HS-5 (cell line): ENCODE results near the gene C16orf95.

Experiments
- DNase-seq: peaks from one replicate; pipeline ENCODE4 v3.0.0-alpha.2; 2012; ENCODE audit warnings: low read depth

Gene C16orf95

DNA sequence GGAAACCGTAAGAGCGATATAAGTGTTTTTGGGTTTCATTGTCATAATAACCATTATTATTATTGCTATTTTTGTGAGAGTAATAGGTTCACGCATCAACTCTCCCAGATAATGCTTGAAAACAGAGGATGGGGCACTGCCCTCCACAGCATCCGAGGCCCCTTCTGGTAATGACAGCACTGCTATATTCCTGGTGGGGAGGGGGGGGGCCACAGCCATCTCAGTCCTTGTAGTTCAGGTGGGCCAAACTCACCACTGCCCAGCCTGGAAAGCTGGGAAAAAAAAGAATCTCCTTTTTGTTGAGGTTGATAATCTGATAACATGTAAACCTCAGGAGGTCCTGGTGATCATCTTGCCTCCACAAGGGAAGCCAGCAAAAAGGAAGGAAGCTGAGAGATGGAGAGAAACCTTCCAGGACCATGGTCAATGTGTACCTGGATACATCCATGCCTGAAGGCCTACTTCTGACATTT lies 706 bp downstream of the C16orf95 start:
- no peak for DNase-seq

DNA sequence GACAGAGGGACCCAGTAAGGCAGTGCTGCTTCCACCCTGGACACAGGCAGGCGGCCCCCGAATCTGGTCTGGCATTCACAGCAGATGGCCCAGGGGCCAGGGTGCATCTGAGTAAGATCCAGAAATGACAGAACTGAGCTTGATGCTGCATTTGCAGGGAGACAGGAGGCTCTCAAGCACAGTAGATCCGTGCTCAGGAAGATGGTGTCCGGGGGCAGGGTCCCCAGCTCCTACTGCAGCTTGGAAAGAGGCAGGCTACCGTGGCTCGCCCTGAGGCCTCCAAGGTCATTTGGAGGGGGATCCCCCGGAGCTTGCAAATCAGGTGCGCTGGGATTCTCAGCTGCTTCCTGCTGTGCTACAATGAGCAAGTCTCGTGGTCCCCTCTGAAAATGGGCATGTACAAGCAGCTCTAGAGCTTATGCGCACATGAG lies 2.2 kb downstream of the C16orf95 start:
- no peak for DNase-seq

DNA sequence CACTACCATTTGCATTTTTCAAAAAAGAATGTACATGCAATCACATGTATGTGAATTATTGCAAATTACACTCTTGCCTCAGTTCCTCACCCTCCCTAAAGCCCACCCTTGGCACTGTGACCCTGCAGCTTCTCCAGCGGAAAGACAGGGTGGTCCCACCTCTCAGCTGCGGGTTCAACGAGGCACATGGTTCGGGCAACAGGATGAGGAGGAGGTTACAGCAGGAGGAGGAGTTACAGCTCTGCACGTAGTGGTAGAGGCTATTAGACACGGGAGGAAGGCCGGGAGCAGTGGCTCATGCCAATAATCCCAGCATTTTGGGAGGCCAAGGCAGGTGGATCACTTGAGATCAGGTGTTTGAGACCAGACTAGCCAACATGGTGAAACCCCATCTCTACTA lies 5.2 kb downstream of the C16orf95 start:
- DNase-seq = no peak

DNA sequence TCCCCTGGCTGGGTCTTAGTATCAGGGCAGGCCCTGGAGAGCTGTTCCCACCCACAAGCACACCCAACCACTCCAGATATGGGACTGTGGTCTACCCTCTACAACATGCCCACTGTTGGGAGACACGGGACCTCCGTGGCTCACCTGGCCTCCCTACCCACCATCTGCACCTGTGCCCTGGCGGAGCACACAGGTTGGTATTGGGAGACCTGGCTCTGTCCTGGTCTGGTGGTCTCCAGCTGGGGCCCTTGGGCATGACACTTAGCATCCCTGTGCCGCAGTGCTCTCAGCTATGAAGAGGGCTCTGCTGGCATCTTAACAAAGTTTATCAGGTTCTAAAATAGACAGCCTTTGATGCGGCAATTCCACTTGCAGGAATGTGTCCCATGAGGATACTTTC lies 5.8 kb downstream of the C16orf95 start:
- DNase-seq = no peak

DNA sequence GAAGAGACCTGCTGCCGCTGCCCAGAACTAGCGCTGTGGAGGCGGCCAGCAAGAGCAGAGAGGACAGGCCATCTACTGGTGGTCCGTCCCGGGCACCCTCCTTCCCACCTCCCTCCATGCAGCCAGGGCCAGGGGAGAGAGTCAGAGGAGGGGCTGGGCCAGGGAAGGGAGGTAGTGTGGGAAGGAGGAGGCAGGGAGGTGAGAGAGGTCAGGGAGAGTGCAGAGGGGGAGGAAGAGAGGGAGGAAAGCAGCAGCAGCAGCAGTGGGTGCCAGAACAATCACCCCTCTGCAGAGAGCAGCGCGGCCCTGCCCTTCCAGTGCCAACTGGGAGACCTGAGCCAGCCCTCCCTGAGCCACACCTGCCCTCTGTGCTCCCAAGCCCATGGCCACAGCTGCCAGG lies 6.6 kb downstream of the C16orf95 start:
- no peak for DNase-seq

DNA sequence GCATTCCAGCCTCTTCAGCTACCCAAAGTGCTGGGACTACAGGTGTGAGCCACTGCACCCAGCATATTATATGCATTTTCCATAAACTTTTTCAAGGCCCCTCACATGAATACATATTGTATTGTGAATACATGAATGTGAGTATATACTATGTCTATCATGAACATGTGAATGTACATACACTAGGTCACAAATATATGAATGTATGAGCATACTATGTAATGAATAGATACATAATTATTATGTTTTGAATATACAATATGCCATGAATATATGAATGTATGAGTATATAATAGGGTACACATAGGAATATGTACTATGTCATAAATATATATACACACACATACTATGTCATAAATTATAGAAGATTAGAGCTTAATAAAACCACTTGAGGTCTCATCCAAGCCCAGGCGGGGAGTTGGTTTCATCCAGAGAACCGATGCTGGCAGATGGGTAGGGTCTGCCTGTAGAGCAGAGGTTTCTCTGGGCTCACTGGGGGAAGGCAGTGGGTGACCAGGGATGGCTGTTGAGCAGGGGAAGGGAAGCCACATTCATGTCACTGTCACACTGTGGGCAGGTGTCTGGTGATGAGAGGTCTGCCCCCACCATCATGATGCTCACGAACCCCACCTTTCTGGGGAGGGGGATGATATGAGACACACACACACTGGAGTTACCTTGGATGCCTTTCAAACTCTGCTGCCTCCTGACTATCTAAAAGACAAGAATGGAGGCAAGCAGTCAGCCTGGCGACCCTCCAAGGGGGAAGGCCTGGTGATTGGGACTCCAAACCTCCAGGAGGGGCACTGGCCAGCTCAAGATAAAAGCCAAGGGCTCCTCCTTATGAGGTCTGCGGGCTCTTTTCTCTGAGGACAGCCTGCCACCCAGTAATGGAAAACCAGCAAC lies 7.3 kb downstream of the C16orf95 start:
- DNase-seq = no peak

DNA sequence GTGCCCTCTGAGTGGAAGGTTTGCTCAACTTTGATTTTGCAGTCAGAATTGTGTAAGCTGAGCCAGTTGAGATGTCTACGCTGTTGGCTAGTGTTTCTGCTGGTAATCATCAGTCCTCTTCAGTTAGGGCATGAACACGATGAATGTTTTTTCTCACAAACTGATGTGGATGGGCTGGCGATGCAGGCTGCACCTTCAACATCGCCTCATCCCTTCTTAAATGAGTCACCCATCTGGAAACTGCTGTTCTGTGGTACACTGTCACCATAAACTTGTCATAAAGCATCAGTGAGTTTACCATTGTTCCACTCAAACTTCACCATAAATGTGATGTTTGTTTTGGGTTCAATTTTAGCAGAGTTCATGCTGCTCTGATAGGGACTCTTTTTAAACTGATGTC lies 8.4 kb downstream of the C16orf95 start:
- DNase-seq = no peak

DNA sequence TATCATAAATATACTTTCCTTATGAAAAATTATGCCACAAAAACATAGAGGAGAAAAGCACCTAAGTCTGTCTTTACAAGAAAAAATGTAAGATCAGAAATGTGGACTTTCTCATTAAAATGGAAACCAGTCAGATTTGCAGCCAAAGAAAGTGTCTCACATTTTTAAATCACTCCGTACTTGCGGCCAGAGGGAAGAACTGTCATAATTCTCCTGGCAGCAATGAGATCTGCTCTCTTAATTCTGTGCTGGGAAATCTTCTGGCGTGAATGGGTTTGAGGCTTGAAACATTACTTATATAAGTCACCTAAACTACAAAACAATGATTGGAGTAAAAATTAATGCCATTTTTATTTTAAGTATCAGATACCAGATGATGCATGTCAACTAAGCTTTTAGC lies 10.7 kb downstream of the C16orf95 start:
- DNase-seq = no peak

DNA sequence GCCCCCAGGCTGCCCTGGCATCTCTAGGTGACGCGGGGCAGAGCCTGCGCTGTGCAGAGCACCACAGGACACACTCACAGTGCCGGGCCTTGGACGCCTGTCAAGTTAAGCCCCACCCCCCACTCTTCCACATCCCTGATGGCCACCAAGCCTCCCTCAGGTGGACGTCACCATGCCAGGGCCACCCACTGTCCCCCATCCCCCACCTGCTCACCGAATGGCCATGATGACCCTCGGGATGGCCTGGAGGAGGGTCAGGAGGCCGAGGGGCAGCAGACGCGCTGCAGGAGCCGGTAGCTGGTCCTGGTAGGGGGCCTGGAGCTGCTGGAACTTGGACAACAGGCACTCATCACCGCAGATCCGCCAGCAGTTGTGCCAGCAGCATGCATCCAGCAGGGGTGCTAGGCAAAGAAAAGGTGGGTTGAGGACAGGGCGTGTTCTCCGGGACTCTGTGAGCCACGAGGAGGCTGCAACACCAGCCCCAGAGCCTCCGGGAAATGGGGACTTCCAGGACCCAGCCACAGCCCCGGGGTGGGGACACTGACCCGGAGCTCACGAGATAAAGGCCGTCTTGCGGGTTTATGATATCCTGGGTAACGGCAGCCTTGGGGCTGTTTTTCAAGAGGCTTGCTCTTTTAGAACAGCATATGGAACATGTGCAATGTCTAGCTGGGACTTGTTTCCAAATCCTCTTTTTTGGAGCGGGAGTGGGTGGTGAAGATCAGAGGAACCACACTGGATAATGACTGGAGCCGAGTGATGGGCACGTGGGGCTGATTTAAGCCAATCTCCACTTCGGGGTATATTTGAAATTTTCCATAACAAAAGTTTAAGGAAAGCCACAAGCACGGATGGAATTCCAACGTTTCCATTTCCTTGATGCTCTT lies 11.4 kb downstream of the C16orf95 start:
- DNase-seq = no peak

DNA sequence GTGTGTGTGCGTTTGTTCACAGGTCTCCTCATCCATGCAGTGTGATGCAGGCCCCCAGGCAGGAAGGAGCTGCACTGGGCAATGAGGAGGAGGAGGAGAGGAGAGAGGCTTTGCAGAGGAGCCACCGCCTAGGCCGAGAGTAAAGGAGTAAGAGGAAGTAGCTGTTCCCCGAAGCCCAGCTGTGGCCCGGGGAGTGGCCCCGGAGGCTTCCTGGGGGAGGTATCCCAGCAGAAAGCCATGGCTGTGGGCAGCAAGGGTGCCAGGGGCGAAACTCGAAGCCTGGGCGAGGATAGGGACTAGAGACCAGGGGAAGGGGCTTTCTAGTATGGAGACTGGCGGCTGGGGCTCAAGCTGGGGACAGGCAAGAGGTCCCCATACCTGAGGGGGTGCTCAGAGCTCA lies 12.2 kb downstream of the C16orf95 start:
- DNase-seq = no peak

DNA sequence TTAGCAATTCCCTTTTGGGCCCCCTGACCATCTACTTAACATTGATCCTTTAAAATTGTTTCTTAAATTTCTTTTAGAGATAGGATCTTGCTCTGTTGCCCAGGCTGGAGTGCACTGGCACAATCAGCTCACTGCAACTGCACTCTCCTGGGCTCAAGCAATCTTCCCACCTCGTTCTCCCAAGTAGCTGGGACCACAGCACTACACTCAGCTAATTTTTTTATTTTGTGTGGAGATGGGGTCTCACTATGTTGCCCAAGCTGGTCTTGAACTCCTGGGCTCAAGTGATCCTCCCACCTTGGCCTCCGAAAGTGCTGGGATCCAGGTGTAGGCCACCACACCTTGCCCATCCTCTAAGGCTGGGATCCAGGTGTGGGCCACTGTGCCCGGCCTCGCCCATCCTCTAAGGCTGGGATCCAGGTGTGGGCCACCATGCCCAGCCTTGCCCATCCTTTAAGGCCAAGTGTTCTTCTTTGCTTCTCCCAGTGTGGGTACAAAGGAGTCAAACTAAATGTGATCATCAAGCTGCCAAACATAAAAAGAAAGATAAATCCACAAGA lies 13.2 kb downstream of the C16orf95 start:
- DNase-seq = no peak

DNA sequence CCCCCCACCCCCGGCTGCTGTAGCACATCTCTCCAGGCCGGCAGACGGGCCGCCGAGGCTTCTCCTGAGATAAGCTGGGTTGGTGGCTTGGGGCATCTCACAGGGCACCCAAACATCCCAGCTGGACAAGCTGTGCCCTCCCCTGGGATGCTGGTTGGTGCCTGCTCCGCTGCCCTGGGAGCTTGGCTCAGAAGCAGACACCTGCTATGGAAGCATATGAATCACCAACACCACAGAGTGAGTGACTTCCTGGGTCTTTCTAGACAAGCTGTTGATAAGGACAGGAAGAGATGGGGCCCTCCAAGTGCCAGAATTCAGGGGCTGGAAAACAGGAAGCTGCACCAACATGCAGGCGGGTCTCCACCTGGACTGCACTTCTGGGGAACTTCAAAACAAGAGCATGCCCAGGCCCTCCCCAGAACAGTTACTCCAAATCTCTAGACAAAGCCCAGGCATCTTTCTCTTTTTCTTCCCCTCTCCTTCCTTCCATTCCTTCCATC lies 13.7 kb downstream of the C16orf95 start:
- no peak for DNase-seq

DNA sequence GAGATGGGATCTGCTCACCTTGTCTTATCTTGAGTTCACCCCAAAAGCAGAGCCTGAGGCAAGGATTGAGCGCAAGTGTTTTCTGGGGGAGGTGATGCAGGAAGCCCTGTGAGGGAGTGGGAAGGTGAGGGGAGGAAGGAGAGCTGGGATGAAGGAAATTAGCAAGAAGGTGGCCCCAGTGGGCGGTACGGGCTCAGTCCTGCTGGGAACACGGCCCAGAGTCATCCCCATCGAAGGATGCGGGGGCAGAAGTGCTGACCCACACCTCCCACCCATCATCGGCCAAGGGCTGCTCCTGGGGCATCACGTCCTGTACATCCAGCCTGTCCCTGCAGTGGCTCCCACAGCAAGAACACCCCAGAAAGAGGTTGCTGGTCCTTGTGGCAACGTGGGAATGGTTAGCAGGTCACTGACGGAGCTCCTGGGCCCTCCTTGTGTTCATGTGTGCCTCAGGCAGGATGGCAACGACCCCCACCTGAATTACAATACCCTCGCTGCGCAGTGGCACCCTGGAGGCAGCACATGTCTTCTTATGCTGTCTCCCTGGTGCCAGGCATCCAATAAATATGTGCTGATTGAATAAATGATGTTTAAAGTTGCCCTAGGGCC lies 18.2 kb downstream of the C16orf95 start:
- no peak for DNase-seq

DNA sequence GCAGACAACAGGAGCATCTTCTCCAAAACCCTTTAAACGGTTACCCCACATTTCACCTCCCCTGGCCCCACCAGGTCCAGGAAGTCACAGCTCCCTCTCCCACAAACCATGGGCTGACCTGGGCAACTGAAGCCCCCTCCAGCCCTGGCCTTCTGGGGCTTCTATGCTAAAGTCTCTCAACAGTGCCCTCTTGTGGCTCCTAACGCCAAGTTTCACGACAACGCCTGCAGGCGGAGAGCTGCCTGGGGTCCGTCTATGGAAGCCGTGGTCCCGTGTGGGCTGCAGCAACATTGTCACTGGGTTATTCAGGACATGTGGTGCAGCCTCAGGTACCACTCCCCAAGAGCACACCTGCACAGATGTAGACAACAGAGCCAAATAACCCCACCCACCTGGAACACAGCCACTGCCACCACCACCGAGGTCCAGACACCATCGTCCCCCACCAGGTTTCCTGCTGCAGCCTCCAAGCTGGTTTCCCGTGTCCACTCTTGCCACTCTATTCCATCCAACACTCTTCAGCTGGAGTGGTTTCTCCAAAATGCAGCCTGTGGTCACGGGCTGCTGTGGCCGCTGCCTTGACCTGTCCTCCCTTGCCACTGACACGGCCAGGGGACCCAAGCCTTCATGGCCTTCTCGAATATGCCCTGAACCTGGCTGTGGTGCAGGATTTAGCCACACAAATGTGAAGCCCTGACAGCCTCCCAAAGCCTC lies 19.1 kb downstream of the C16orf95 start:
- DNase-seq = no peak

DNA sequence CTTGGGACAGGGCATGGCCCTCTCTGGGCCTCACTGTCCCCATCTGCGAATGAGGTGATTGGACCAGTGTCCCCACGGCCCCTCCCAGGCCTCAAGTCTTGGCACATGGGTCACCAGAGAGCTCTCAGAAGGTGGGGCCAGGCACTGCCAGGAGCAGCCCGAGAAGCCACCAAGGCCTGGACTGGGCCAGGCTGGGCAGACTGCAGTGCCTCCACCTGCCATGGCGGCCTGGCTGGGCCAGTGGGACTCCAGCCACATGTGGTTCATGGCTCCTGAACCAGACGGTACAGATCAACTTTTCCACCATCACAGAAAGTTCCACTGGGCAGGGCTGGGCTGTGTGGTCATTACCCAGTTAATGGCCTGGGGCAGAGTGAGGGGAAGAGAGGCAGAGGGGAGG lies 19.8 kb downstream of the C16orf95 start:
- DNase-seq = no peak

DNA sequence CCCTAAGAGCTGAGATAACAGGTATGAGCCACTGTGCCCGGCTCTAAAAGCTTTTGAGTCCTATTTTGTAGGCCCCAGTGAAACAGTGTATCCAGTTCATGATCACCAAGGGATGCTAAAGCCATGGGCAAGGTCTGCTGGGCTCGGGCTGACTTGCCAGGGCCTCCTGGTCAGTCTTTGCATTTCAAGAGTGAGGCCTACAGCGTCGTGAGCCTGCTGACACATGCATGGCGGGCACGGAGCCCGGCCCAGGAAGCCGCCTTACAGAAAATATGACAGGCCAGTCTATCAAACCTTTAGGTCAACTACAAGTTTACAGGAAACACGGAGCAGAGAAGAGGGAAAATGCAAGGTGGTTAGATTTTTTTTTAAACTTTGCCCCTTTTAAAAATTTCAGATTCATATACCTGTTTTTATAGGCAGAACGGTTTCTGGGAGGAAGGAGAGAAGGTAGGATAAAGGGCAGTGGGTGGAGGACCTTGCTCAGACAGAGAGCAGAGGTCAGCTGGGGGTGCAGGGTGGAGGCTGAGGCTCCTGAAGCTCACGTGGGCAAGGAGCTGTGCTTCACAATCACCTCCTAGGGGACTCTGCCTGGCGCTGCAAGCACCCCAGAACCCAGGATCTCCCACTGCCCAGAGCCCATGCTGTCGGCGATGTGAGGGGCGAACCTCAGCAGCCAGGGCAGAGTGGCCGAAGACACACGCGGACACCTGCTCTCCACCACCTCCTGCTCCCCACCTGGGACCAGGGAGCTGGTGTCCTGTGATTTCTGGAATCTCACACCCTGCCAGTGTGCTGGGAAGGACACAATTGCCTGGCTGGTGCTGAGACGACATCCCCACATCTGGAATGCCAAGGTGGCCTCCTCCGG lies 21.3 kb downstream of the C16orf95 start:
- no peak for DNase-seq

DNA sequence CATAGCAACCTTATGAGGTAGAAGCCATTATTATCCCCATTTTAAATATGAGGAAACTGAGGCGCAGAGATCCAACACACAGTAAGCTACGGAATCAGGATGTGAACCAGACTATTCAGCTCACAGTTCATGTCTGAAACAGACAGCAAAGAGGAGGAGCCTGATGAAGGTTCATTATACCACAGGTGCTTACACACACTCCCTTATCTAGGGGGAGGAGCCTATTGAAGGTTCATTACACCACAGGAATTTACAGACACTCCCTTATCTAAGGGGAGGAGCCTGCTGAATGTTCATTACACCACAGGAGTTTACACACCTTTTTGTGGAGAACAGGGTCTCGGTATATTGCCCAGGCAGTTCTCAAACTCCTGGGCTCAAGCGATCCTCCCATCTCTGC lies 21.9 kb downstream of the C16orf95 start:
- DNase-seq = no peak

DNA sequence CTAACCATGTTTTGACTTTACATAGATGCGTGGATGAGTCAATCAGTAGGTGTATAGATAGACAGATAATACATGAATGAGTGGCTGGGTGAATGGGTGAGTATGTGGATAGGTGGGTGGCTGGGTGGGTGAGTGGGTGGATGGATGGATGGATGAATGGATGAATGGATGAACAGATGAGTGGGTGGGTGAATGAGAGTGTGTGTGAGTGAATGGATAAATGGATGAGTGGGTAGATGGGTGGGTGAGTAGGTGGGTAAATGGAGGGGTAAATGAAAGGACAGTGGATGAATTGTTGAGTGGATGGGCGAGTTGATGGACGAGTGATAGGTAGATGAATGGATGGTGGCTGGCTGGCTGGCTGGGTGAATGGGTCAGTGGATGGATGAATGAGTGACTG lies 23.2 kb downstream of the C16orf95 start:
- DNase-seq = no peak

DNA sequence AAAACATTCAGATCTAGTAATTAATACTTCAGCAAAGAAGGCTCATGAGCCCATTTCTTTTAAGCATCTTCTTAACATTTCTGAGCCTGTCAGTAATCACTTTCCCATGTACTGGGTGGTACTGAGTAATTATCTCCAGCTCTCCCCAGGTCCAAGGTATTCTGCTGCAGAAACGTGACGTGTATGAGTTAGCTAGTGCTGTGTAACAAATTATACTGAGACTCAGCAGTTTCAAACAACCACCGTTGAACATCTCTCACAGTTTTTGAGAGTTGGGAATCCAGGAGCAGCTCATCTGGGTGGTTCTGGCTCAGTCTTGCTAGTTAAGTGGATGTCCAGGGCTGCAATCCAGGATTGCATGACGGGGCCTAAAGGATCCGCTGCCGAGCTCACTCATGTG lies 25.2 kb downstream of the C16orf95 start:
- no peak for DNase-seq

DNA sequence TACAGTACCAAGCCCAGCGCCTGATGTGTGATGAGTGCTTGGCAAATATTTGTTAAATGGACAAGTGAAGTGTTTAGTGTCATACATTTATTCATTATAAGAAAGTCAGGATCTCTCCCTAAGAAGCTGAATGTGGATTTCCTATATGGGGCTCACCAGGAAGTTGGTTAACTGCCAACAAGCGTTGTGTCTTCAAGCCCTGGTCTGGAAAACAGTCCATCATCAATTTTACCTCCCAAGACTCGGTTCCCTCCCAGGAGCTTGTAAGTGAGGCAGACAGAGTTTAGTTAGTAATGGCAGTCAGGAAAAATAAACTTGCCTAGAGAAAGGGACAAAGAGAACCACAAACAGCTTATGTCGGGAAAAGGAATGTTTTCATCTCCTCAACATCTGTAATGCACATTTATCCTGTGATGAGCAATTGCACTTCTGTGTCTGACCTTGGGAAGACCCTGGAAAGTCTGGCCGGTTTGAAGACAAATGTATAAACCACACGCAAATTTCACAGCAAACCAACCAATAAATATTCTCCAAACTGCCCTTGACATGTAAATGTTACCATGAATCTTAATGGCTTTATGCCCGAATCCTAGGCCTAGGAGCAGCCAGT lies 28.3 kb downstream of the C16orf95 start:
- no peak for DNase-seq
